Measurements from ENCODE around the gene DRG2.

The DRG2 gene

DNA sequence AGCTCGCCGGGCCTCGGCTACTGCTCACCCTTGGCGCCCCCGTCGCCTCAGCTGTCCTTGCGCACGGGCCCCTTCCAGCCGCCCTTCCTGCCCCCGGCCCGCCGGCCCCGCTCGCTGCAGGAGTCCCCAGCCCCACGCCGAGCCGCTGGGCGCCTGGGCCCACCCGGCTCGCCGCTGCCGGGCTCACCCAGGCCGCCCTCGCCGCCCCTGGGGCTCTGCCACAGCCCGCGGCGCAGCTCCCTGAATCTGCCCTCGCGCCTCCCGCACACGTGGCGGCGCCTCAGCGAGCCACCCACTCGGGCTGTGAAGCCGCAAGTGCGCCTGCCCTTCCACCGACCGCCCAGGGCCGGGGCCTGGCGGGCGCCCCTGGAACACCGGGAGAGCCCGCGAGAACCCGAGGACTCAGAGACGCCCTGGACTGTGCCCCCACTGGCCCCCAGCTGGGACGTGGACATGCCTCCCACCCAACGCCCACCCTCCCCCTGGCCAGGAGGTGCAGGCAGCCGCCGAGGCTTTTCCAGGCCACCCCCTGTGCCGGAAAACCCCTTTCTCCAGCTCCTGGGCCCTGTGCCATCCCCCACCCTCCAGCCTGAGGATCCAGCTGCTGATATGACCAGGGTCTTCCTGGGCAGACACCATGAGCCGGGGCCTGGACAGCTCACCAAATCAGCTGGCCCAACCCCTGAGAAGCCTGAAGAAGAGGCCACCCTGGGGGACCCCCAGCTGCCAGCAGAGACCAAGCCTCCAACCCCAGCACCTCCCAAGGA lies 33.6 kb downstream of the DRG2 start:
- Histone ChIP-seq H3K4me1 (no peaks in the 10 kb centered on the region), H3K9ac (no peak overlapping the region), H3K4me3 (ENCODE audit: low read depth, low read length) (no peak overlapping the region), H2AFZ (no peak overlapping the region), H3K79me2 (no peaks in the 10 kb centered on the region), H3K9me3 (ENCODE audit: control insufficient read depth, low read length) (no peaks in the 10 kb centered on the region), H3K27ac (no peak overlapping the region), H3K4me2 (ENCODE audit: low read length) (no peak overlapping the region), H3K27me3 (ENCODE audit: control insufficient read depth, insufficient read depth, low read length) (no peaks in the 10 kb centered on the region), H3K36me3 (ENCODE audit: control insufficient read depth, insufficient read depth, low read length) (no peaks in the 10 kb centered on the region)
- TF ChIP-seq, protein P1, sequence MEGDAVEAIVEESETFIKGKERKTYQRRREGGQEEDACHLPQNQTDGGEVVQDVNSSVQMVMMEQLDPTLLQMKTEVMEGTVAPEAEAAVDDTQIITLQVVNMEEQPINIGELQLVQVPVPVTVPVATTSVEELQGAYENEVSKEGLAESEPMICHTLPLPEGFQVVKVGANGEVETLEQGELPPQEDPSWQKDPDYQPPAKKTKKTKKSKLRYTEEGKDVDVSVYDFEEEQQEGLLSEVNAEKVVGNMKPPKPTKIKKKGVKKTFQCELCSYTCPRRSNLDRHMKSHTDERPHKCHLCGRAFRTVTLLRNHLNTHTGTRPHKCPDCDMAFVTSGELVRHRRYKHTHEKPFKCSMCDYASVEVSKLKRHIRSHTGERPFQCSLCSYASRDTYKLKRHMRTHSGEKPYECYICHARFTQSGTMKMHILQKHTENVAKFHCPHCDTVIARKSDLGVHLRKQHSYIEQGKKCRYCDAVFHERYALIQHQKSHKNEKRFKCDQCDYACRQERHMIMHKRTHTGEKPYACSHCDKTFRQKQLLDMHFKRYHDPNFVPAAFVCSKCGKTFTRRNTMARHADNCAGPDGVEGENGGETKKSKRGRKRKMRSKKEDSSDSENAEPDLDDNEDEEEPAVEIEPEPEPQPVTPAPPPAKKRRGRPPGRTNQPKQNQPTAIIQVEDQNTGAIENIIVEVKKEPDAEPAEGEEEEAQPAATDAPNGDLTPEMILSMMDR (IDR thresholded peaks at IDR 0.05): no peak

DNA sequence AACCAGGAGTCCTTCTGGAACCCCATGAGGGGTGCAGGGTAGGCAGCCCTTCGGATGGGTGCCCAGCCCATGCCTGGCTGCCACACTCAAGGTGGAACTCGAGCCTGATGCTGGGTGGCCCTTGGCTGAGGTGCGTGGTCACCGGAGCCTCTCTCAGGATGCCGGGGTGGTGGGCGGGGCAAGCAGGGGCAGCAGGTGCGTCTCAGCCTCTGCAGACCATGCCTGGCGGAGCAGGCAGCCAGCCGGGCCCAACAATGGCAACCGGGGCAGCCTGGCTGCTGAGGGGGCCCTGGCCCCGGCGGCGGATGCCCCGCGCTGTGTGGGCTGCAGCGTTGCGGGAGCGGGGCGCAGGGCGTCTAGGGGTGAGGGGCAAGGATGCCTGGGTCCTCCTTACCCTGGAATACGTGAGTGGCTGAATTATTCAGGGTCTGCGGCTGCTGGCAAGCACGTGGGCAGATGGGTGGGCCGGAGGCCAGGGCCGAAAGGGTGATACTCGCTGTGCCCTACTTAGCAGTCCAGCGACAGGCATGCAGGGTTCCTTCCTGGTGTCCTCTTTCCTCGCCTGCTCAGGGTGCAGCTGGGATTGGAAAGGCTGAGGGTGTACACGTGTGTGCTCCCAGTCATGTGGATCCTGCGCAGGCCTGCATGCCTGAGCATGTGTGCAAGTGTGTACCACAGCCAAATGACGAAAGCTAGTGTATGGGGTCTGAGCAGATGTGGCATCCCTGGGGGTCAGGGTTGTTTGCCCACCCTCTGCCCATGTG lies 35.4 kb downstream of the DRG2 start:
- H3K4me2 ChIP-seq (ENCODE audit: low read length): no peak overlapping the region
- H3K27me3 ChIP-seq (ENCODE audit: control insufficient read depth, insufficient read depth, low read length): no peaks in the 10 kb centered on the region
- no peak overlapping the region for H3K27ac ChIP-seq
- H3K36me3 ChIP-seq (ENCODE audit: control insufficient read depth, insufficient read depth, low read length): no peaks in the 10 kb centered on the region
- no peaks in the 10 kb centered on the region for H3K79me2 ChIP-seq
- TF ChIP-seq, protein P1 (IDR thresholded peaks at IDR 0.05): no peak
- no peak overlapping the region for H3K4me3 ChIP-seq (ENCODE audit: low read depth, low read length)
- H3K9ac ChIP-seq: no peak overlapping the region
- H3K9me3 ChIP-seq (ENCODE audit: control insufficient read depth, low read length): no peaks in the 10 kb centered on the region
- H3K4me1 ChIP-seq: no peaks in the 10 kb centered on the region
- H2AFZ ChIP-seq: no peak overlapping the region

DNA sequence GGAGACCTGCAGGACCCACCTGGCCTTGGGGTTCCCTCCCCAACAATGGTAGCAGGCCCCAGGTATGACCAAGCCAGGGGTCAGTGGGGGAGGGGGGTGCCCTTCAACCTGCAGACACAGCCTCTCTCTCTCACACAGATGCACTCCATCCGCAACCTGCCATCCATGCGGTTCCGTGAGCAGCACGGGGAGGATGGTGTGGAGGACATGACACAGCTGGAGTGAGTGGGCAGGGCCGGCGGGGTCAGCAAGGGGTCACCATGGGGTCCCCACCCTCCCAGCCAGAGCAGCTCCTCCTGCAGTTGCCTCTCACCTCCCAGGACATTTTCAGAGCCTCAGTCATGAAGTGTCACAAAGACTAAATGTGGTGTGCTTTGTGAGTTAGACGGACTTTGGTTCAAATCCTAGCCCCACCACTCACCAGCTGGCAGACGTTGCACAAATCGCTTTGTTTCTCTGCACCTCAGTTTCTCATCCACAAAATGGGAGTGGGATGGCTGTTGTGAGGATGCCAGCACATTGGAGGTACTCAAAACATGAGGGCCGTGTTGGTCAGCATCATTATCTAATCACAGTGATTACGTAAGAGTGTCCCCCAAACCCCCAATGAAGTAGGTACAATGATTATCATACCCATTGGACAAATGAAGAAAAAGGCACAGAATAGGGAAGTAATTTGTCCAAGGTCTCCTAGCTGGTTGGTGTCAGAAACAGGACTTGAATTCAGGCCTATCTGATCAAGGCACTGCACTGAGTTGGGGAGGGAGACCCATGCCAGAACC lies 36.8 kb downstream of the DRG2 start:
- no peak overlapping the region for H3K9ac ChIP-seq
- H2AFZ ChIP-seq: no peak overlapping the region
- TF ChIP-seq, protein P1 (IDR thresholded peaks at IDR 0.05): no peak
- no peaks in the 10 kb centered on the region for H3K36me3 ChIP-seq (ENCODE audit: control insufficient read depth, insufficient read depth, low read length)
- no peaks in the 10 kb centered on the region for H3K4me1 ChIP-seq
- no peaks in the 10 kb centered on the region for H3K79me2 ChIP-seq
- no peaks in the 10 kb centered on the region for H3K9me3 ChIP-seq (ENCODE audit: control insufficient read depth, low read length)
- no peak overlapping the region for H3K4me2 ChIP-seq (ENCODE audit: low read length)
- no peak overlapping the region for H3K4me3 ChIP-seq (ENCODE audit: low read depth, low read length)
- no peaks in the 10 kb centered on the region for H3K27me3 ChIP-seq (ENCODE audit: control insufficient read depth, insufficient read depth, low read length)
- H3K27ac ChIP-seq: no peak overlapping the region

DNA sequence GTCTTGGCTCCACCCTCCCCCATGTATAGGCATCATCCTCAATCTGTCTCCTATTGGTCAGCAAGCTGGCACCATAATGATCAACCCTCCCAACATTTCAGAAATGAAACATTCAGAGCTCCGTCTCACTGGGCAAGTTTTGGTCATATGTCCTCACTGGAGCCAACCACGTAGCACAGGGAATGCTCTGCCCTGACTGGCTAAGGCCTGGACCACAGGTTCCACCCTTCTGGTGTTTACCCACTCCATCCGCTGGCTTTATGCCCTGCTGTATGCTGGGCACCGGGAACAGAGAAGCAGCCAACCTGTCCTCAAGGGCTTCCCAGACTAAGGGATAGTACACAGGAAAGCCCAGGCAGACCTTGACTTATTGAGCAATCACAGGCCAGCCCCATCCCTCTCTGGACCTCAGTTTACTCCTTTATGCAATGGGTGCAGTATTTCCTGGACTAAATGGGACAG lies 41.3 kb downstream of the DRG2 start:
- Histone ChIP-seq H3K4me1 (no peaks in the 10 kb centered on the region), H3K36me3 (ENCODE audit: control insufficient read depth, insufficient read depth, low read length) (no peaks in the 10 kb centered on the region), H3K27ac (no peak overlapping the region), H3K9me3 (ENCODE audit: control insufficient read depth, low read length) (no peaks in the 10 kb centered on the region), H2AFZ (no peak overlapping the region), H3K27me3 (ENCODE audit: control insufficient read depth, insufficient read depth, low read length) (no peaks in the 10 kb centered on the region), H3K9ac (no peak overlapping the region), H3K4me2 (ENCODE audit: low read length) (no peak overlapping the region), H3K4me3 (ENCODE audit: low read depth, low read length) (no peak overlapping the region), H3K79me2 (no peaks in the 10 kb centered on the region)
- TF ChIP-seq, protein P1 (IDR thresholded peaks at IDR 0.05): no peak

Data from parathyroid adenoma (tissue), 2 donors.